B cell (primary cell): ENCODE measurements around the gene COL21A1.

Source experiments
- EZH2 ChIP-seq: IDR thresholded peaks from 2 replicates; pipeline ENCODE4 v1.6.1; 2012; ENCODE audit warnings: borderline replicate concordance, low read depth, mild to moderate bottlenecking, moderate library complexity, low read length; ENCODE audit not compliant: insufficient read depth, poor library complexity, severe bottlenecking
- TF ChIP-seq, protein P1 (sequence below): fragments of 200-600 bp; IDR thresholded peaks from one replicate; pipeline ENCODE4 v1.8.0; 2022; ENCODE audit warnings: antibody characterized with exemption, mild to moderate bottlenecking

DNA sequence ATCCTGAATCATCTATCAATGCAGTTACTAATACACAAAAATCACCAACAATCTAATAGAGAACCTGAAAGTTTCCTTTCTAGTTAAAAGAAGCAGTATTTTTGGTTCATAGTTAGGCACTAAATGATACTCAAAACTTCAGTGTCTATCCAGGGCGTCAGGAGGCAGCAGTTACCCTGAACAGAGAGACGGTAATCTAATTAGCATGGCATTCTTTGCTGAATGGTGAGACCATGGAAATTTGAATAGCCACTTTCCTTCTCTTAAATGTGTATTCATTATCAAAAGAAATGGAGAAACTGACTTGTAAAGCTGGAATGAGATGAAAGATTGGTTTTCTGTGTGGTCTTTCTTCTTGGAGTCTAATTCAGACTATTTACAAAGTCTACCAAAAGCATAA is 225.4 kb downstream of the COL21A1 start:
- TF ChIP-seq, protein P1, sequence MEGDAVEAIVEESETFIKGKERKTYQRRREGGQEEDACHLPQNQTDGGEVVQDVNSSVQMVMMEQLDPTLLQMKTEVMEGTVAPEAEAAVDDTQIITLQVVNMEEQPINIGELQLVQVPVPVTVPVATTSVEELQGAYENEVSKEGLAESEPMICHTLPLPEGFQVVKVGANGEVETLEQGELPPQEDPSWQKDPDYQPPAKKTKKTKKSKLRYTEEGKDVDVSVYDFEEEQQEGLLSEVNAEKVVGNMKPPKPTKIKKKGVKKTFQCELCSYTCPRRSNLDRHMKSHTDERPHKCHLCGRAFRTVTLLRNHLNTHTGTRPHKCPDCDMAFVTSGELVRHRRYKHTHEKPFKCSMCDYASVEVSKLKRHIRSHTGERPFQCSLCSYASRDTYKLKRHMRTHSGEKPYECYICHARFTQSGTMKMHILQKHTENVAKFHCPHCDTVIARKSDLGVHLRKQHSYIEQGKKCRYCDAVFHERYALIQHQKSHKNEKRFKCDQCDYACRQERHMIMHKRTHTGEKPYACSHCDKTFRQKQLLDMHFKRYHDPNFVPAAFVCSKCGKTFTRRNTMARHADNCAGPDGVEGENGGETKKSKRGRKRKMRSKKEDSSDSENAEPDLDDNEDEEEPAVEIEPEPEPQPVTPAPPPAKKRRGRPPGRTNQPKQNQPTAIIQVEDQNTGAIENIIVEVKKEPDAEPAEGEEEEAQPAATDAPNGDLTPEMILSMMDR = no peak
- no peak for TF ChIP-seq EZH2
